Retinal pigment epithelial cell (primary cell): ENCODE measurements around the gene ELAPOR1.

Source experiments
- DNase-seq: peaks from one replicate; pipeline ENCODE4 v3.0.0-alpha.2; 2010; ENCODE audit warnings: low read depth
- H3K4me3 ChIP-seq: 2 replicates; pipeline ENCODE4 v1.5.1; 2011; ENCODE audit warnings: mild to moderate bottlenecking, low read length, control low read depth, moderate library complexity
- TF ChIP-seq, protein P1 (sequence below): conservative IDR thresholded peaks from 2 replicates; pipeline ENCODE4 v1.5.1; 2011; ENCODE audit warnings: low read depth, low read length, control low read depth, inconsistent platforms

The ELAPOR1 gene

DNA sequence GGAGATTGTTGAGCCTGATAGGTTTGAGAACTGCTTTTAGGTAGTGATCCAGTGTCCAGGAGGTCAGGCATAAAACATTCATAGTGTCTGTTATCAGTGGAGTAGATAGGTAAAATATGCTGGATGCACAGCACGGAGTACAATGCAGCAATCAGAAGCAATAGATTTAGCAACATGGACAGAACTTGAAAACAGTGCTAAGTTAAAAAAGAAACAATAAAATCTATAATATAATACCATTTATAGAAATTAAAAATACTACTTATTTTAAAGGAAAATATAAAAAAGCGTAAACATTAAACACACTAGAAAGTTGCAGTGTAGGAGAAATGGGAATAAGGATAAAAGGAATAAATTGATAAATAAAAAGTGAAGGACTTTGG, 34.7 kb upstream of the ELAPOR1 start:
- H3K4me3 ChIP-seq = no peak overlapping the region
- TF ChIP-seq, protein P1, sequence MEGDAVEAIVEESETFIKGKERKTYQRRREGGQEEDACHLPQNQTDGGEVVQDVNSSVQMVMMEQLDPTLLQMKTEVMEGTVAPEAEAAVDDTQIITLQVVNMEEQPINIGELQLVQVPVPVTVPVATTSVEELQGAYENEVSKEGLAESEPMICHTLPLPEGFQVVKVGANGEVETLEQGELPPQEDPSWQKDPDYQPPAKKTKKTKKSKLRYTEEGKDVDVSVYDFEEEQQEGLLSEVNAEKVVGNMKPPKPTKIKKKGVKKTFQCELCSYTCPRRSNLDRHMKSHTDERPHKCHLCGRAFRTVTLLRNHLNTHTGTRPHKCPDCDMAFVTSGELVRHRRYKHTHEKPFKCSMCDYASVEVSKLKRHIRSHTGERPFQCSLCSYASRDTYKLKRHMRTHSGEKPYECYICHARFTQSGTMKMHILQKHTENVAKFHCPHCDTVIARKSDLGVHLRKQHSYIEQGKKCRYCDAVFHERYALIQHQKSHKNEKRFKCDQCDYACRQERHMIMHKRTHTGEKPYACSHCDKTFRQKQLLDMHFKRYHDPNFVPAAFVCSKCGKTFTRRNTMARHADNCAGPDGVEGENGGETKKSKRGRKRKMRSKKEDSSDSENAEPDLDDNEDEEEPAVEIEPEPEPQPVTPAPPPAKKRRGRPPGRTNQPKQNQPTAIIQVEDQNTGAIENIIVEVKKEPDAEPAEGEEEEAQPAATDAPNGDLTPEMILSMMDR = no peak
- DNase-seq = no peak

DNA sequence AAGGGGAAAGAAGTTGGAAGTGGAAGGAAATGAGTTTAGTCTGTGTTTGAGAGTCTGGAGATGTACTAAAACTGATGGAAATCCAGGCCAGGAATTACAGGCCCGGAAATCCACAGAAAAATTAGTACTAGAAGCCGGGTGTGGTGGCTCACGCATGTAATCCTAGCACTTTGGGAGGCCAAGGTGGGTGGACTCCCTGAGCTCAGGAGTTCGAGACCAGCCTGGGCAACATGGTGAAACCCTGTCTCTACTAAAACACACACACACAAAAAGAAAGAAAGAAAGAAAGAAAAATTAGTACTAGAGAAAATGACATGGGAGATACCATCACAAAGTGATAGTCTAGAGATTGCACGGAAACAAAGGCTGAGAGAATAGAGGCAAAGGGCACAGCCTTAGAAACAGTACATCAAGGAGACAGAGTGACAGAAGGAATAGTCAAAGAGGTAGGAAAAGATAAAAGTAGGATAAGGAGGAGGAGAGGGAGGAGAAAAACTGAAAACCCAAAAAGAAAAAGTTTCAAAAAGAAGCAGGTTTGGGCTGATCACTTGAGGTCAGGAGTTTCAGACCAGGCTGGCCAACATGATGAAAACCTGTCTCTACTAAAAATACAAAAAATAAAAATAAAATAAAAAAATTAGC, 33.4 kb upstream of the ELAPOR1 start:
- no peak for DNase-seq
- TF ChIP-seq, protein P1 = no peak
- no peak overlapping the region for H3K4me3 ChIP-seq

DNA sequence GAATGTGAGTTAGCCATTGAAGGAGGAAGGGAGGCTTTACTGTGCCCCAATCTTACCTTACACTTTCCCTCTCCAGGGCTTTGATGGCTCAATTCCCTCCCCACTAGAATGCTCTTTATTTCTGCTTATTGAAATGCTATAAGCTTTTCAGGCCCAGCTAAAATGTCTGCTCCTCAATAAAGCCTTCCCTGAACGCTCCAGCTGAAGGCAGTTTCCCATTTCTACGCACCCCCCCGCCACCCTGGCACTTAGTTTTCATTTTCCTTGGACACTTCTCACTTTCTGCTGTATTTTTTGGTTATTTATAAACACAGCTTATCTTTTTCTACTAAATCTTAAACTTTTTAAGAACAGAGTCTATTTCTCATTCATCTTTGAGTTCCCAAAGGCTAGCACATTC, 30.4 kb upstream of the ELAPOR1 start:
- no peak for DNase-seq
- TF ChIP-seq, protein P1 = no peak
- H3K4me3 ChIP-seq = no peak overlapping the region

DNA sequence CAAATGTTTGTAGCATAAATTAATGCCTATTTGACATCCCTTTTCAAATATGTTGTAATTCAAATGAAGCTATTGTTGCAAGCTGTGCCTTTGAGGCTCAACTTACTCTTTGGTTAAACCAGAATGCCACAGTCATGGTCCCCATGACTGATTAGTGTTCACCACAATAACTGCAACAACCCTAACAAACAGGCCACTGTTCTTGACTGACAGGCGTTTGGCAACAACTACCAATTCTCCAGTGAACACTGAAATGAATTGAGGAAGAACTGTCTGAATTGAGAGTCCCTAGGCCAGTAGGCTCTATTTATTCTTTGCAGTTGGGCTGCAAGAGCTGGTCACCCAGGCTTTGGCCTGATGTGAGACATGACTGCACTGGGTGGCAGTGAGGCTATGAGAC, 30.0 kb upstream of the ELAPOR1 start:
- TF ChIP-seq, protein P1 = no peak
- DNase-seq = no peak
- no peak overlapping the region for H3K4me3 ChIP-seq

DNA sequence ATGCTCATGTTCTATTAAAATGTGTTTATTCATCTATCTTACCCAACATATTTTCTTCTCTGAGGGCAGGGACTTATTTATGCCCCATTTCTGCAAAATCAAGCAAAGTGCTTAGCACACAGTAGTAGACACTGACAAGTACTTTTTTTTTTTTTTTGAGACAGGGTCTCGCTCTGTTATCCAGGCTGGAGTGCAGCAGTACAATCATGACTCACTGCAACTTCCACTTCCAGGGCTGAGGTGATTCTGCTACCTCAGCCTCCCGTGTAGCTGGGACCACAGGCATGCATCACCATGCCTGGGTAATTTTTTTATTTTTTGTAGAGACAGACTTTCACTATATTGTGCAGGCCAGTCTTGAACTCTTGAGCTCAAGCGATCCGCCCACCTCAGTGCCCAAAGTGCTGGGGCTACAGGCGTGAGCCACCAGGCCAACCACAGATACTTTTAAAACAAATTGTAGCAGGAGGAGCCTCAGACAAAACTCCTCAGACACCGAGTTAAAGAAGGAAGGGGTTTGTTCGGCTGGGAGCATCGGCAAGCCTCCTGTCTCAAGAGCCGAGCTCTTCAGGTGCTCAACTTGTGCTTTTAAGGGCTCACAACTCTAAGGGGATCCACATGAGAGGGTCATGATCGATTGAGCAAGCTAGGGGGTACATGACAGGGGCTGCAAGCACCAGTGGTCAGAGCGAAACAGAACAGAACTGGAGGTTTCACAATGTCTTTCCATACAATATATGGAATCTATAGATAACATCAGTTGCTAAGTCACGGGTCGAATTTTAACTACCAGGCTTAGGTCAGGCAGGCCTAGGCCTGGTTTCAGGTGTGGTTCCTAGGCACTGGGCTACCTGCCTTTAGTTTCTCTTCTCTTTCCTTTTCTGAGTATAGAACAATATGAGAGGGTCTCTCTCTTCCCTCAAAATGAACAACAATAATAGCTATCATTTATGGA, 29.1 kb upstream of the ELAPOR1 start:
- DNase-seq = no peak
- TF ChIP-seq, protein P1 = no peak
- H3K4me3 ChIP-seq = no peak overlapping the region

DNA sequence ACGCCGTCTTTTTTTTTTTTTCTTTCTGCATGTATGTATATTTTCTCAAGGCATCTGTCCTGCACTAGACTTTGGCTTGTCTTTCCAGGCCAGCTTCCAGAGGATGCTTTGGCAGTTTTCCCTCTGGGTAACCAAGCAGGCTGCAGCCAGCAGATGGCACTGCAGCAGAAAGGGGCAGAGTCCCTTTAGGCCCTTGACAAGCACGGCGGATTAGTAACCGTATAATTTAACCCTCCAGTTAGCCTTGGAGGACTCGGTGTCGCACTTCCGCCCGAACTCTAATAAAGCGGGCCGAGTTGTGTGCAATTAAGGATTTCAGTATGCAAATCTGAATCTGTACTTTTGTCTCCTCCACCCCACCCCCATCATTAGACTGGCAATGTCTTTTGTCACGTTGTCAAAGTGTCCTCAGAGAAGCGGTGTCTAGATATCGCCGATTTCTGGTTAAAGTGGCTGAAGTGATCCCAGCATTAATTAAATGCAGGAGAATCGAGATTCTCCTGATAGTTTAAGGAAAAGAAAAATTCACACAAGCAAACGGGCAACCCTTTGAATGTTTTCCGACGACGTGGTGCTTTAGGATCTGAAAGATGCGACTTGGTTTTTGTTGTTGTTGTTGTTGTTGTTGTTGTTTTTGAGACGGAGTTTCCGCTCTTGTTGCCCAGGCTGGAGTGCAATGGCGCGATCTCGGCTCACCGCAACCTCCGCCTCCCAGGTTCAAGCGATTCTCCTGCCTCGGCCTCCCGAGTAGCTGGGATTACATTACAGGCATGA, 24.5 kb upstream of the ELAPOR1 start:
- TF ChIP-seq, protein P1 = peak; percentile 83
- H3K4me3 ChIP-seq = peak overlapping the region; percentile 9
- no peak for DNase-seq
